ENCODE results near the gene S100A14.
"Not testable (repeated sequence)": the region's sequence is repeated elsewhere in the genome, so short reads cannot be mapped to it uniquely, and the experiment has no call there.

- TF ChIP-seq CTCF (conservative IDR thresholded peaks at IDR 0.05); ZFX (IDR thresholded peaks at IDR 0.05): not testable (repeated sequence)
Observed at GRCh38 chr1:153640213-153640612, 24.1 kb upstream of the S100A14 start.

All from C4-2B (cell line).